ENCODE measurements around the gene RNF169.

DNA sequence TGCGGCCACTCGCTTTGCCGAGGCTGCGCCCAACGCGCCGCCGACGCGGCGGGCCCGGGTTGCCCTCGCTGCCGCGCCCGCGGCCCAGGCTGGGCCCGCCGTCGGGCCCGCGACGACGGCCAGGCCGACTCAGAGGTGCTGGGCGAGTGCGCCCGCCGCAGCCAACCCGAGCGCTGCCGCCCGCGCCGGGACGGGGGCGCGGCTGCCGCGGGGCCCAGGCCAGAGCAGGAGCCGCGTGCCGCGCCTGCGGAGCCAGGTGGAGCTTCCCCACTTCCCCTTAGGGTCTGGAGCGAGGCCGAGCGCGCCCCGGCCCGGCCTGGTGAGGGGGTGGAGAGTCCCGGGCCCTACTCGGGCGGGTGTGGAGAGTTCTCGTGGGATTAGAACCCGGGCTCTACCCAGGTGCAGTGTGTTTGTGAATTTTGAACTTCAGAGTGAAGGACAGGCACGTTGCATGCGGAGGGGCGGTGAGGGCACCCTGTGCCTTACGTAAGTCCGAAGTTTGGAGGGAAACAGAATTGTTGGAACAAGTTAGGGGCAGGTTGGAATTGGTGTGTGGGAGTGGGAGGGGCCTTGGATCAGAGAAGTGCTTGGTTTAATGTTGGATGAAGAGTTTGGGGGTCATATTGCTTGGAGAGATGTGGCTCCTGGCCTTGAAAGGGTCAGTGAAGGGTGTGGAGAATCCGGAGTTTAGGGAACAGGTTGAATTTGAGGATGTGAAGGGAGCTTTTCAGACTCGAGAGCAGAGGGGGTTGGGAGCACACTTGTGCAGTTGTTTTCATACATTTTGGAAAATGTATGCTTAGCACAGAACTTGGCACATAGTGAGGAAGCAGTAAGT, 697 bp downstream of the RNF169 start:
- TF ChIP-seq CTCF (IDR thresholded peaks at IDR 0.05), result no peak
- TF ChIP-seq POLR2AphosphoS5 (IDR thresholded peaks at IDR 0.05), result no peak
- no peak for TF ChIP-seq POLR2A (IDR thresholded peaks at IDR 0.05)
- no peak for TF ChIP-seq EP300 (IDR thresholded peaks at IDR 0.05)
